Raji (cell line): ENCODE data around the gene PAPPA.

Source experiments
- POLR2A ChIP-seq: IDR thresholded peaks from 2 replicates; pipeline ENCODE4 v1.6.1; 2011; ENCODE audit warnings: low read depth, low read length, control low read depth; ENCODE audit not compliant: insufficient read depth

Gene PAPPA

GRCh38 chr9:116285320-116285719 lies 131.7 kb downstream of the PAPPA start:
- TF ChIP-seq POLR2A: no peak

DNA sequence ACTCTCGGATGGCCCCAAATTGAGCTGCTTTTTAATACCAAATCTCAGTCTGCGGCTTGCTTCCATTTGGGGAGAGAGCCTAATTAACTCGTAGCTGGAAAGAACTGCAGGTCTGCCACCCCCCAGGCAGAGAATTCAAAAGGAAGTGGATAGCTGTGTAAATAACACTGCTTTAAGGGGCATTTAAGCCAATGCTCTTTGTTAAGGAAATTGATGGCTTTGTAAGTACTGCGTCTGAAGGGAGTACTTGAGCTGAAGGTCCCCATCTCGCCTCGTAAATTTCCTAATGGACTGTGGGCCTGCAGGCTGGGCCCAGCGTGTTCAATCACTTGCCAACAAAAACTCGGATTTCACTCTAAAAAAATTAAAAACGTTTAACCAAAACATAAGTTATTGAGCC lies 132.7 kb downstream of the PAPPA start:
- TF ChIP-seq POLR2A: no peak

GRCh38 chr9:116287721-116288120 lies 134.1 kb downstream of the PAPPA start:
- TF ChIP-seq POLR2A: no peak

GRCh38 chr9:116288658-116289057 lies 135.1 kb downstream of the PAPPA start:
- TF ChIP-seq POLR2A: no peak

DNA sequence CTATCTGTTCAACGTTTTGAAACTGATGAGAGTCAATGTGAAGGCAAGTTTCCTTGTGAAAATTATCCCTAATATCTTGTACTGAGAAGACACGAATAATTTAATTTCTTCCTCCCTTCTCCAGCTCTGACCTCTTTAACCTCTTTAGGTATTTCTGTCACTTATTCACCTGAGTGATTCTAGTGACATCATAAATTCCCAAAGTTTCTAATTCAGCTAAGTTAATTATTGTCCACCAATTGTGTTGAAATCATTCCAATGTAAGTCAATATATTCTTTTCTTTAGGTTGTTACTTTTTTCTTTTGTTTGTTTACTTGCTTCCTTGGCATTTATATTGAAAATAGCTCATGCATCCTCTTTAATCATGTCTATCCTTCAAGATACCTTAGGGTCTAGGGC lies 143.8 kb downstream of the PAPPA start:
- TF ChIP-seq POLR2A: no peak

DNA sequence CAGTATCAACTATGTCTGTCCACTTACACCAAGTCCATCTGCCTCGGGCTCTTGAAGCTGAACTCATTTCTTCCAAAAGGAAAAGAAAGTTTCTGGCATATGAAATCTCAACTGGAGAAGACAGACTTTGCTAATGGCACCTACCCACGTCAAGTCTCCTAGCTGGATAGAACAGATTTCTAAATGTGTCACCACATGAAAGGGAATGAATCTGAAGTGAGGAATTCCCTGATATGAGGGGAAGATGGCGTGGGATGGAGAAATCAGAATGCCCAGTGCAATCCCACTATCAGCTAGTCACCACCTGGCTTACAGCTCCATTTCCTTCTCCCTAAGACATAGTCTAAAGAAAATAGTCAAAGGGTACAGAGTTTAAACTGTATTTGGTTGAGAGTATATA lies 144.7 kb downstream of the PAPPA start:
- no peak for TF ChIP-seq POLR2A

DNA sequence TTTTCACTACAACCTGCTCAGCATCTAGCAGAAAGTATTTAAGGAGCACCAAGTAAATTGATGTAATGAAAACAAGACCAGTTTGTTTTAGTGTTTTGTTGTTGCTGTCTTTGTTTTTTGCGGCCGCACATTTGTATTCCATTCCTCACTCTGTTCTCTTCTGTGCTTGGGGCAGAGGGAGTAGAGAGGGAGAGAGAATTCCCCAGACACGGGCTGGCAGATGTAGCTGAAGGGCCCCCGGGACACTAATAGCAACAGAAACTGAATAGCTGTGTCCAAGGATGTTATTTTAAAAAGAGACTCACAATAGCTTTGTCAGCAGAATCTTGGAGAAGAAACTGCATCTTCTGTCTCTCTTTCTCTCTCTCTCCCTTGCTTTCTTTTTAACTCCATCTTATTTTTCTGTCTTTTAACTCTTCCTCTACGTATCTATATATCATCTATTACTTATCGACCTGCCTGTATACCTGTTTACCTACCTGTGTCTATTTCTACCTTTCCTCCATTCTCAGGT lies 145.3 kb downstream of the PAPPA start:
- no peak for TF ChIP-seq POLR2A

DNA sequence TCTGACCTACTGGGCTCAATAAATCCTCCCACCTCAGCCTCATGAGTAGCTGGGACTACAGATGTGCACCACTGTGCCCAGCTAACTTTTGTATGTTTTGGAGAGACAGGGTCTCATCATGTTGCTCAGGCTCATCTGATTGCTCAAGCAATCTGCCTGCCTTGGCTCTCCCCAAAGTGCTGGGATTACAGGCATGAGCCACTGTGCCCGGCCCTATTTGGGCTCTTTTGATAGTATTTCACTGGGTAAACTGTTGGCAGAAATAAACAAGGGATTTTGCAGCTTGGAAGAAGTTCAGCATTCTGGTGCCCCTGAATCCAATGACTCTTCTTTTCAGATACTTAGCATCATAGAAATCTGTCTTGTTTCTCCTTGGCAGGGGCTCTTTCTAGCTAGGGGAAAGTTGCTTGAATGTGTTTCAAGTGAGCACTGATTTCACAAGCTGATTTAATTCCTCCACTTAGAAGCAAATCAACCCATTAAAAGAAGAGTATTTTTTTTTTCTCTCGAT lies 146.8 kb downstream of the PAPPA start:
- TF ChIP-seq POLR2A: no peak

DNA sequence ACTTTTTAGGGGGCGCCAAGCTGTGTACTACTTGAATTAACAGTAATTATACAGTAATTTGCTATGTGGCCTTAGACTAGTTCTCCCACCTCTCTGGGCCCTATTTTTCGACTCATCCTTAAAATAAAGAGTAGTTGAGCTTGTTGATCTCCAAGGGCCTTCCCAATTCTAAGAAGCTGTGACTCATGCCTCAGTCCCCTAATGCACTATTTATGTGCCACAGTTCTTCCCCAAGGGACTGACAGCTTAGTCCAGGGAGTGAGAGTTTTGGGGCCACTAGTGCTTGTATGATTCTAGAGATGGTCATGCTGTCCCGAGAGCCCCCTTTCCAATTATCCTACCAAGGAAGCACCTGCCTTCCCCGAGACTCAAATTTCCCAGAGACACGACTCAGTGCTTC lies 149.7 kb downstream of the PAPPA start:
- no peak for TF ChIP-seq POLR2A

GRCh38 chr9:116303886-116304538 lies 150.4 kb downstream of the PAPPA start:
- no peak for TF ChIP-seq POLR2A

GRCh38 chr9:116304761-116305160 lies 151.2 kb downstream of the PAPPA start:
- no peak for TF ChIP-seq POLR2A

- no peak for TF ChIP-seq POLR2A
Observed at GRCh38 chr9:116308076-116308475, 154.5 kb downstream of the PAPPA start.

- TF ChIP-seq POLR2A: no peak
Observed at GRCh38 chr9:116309900-116310611, 156.5 kb downstream of the PAPPA start.

GRCh38 chr9:116312221-116312620 lies 158.6 kb downstream of the PAPPA start:
- TF ChIP-seq POLR2A: no peak

DNA sequence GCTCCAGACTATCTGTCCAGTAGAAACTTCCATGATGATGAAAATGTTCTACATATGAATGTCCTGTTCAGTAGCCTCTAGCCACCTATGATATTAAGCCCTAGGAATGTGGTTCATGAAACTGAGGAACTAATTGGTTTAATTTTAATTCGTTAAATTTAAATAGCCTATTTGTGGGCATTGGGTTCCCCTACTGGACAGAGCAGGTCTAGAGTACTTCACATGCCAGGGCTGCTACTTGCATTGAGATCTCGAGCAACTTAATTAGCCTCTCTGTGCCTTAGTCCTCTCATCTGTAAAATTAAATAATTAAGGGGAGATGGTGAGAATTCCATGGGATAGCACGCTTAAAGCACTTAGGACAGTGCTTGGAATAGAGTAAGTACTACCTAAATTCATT lies 160.0 kb downstream of the PAPPA start:
- no peak for TF ChIP-seq POLR2A

GRCh38 chr9:116316246-116316645 lies 162.7 kb downstream of the PAPPA start:
- no peak for TF ChIP-seq POLR2A
